Adrenal gland (tissue), 5 donors: ENCODE data around the gene DNASE1L3.

Source experiments
- CTCF ChIP-seq, 6 experiments: fragments of 450-650 bp in 4 of 6; fragments of 200-600 bp in 2 of 6; sonication (generic) in 1 of 6; IDR thresholded peaks; 1 replicate in 5 of 6; 2 replicates in 1 of 6; pipeline versions ENCODE4 v1.5.1 to v1.8.0; 2016 to 2021; ENCODE audit warnings: antibody characterized with exemption in 6 of 6, mild to moderate bottlenecking in 2 of 6, moderate library complexity in 1 of 6
- POLR2A ChIP-seq, 2 donors: fragments of 450-650 bp; IDR thresholded peaks; one replicate each; pipeline ENCODE4 v1.6.1; 2017; ENCODE audit warnings: antibody characterized with exemption in 2 of 2, mild to moderate bottlenecking in 2 of 2, moderate library complexity in 1 of 2
- donor health status: DM: no; HTN: no; CAD: no.

DNA sequence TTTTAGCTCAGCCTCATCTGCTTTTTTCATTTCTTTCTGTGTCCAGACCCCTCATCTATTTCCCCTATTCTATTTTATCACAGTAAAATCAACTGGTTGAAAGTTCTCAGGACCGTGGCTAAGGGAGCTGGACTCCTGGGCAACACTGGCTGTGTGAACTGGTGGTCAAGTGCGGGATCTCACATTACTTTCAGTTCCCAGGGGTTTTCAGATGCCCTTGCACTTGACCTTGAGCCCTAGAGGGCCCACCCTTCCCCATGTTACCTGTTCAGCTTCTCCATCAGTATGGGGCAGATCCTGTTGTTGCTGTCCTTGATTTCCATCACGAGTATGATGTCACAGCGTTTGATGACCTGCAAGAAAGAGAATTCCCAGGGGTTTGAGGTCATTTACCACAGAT is 2.8 kb downstream of the DNASE1L3 start:
- TF ChIP-seq POLR2A (IDR thresholded peaks at IDR 0.05) (no peak), CTCF (IDR thresholded peaks at IDR 0.05) (no peak)
